ENCODE results near the gene NBR1. TPM values are rescaled to one million over a fixed set of nuclear protein-coding genes. Genes with fewer than 3 reads are reported as not detected.

The NBR1 gene
- total and polyA plus RNA-seq, 2 of the 8 experiments (the other 6 are each of a cell fraction or from before 2014, with no cell fraction given) = 13.5 to 36.0 TPM

DNA sequence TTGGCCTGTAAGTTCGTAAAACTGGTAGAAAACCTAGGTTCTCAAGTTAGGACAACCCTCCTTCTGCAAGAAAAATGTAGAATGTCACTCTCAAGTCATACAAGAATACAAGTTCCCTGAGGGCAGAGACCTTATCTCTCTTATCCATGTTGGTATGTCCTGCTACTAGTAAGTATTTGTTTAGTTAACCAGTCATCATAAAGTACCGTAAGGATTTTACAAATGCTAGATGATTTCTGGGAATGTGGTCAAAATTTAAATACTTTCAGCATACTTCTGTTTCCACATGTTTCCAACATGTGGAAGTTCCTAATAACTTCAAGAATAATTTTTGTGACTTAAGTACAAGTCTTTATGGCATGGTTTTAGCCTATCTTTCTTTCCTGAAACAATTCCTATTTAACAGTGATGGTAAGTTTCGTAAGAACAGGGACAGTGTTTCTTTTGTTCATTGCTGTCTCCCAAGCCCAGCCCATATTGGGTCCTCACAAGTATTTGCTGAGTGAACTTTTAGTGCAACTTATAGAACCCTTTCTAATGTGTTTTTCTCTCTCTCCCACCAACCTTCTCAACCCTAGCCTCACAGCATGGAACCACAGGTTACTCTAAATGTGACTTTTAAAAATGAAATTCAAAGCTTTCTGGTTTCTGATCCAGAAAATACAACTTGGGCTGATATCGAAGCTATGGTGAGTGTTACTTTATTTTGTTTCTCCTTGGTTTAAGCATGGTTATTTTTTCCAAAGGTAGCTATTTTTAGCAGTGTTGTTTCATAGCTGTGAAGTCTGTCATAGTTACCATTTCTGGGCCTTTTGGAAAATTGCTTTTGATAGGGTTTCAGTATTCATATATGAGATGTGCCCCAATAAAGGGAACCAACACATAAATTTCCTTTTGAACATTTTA is 4.5 kb downstream of the NBR1 start (continued):
- TF ChIP-seq, protein P1, sequence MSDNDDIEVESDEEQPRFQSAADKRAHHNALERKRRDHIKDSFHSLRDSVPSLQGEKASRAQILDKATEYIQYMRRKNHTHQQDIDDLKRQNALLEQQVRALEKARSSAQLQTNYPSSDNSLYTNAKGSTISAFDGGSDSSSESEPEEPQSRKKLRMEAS (IDR thresholded peaks at IDR 0.05) = no peak
- TF ChIP-seq MAFK (IDR thresholded peaks at IDR 0.05; ENCODE audit: low read depth, low read length) (no peak), RNF2 (IDR thresholded peaks at IDR 0.05; ENCODE audit: borderline replicate concordance, low read depth, low read length, missing control alignments, poor library complexity, severe bottlenecking) (no peak), SP1 (IDR thresholded peaks at IDR 0.05; ENCODE audit: low read depth, low read length) (no peak)
